NB4 (cell line): Measurements from ENCODE around the gene UBE2F.

Experiments used
- CTCF ChIP-seq: IDR thresholded peaks from one replicate; pipeline ENCODE4 v1.5.1; 2012; ENCODE audit warnings: low read depth, low read length
- MAX ChIP-seq: IDR thresholded peaks from 2 replicates; pipeline ENCODE4 v1.6.1; 2011; ENCODE audit warnings: low read depth, low read length
- MYC ChIP-seq: IDR thresholded peaks from 2 replicates; pipeline ENCODE4 v1.6.1; 2011; ENCODE audit warnings: low read depth, low read length
- POLR2A ChIP-seq: IDR thresholded peaks from 2 replicates; pipeline ENCODE4 v1.6.1; 2011; ENCODE audit warnings: mild to moderate bottlenecking; ENCODE audit not compliant: insufficient read length; ENCODE audit errors: extremely low read depth

GRCh38 chr2:237983922-237984321 lies 17.1 kb downstream of the UBE2F start:
- TF ChIP-seq POLR2A: no peak
- no peak for TF ChIP-seq CTCF
- TF ChIP-seq MYC: no peak
- TF ChIP-seq MAX: no peak
